GM21723 (cell line): ENCODE data around the gene IL1RL1.

Source experiments
- ATAC-seq: cut with Tn5 transposase; IDR thresholded peaks from one replicate; pipeline ENCODE4 v1.9.1; 2021; ENCODE audit warnings: mild to moderate bottlenecking, moderate library complexity; ENCODE audit not compliant: unreplicated experiment

IL1RL1 gene

DNA sequence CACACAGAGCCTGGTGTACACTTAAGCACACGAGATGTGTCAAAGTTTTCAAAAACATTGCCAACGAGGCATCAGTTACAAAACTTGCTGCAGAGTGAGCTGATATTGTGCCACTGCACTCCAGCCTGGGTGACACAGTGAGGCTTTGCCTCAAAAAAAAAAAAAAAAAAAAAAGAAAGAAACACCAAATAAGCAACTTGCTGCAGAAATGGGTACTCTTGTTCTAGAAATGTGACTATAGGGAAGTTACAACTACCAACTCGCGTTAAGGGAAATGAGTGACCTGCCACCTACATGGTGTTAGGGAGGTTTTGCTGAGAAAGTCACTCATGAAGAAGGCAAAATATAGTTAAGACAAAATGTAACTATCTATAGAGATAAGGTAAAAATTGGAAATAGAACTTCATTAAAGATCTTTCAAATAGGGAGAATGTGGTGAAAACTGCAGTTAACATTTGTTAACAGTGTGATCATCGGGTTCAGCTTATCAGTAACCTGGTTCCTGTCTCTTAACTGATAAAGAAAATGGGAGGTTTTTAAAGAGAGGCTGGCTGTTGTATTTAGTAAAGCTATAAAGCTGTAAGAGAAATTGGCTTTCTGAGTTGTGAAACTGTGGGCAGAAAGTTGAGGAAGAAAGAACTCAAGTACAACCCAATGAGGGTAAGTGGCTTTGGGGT, at the start of gene IL1RL1:
Gene IL1RL1, plus strand, starts transcription at position 600 of the 677 bp plus-strand sequence. CDS start 26,702 bp downstream, outside the sequence.
- ATAC-seq = no peak

DNA sequence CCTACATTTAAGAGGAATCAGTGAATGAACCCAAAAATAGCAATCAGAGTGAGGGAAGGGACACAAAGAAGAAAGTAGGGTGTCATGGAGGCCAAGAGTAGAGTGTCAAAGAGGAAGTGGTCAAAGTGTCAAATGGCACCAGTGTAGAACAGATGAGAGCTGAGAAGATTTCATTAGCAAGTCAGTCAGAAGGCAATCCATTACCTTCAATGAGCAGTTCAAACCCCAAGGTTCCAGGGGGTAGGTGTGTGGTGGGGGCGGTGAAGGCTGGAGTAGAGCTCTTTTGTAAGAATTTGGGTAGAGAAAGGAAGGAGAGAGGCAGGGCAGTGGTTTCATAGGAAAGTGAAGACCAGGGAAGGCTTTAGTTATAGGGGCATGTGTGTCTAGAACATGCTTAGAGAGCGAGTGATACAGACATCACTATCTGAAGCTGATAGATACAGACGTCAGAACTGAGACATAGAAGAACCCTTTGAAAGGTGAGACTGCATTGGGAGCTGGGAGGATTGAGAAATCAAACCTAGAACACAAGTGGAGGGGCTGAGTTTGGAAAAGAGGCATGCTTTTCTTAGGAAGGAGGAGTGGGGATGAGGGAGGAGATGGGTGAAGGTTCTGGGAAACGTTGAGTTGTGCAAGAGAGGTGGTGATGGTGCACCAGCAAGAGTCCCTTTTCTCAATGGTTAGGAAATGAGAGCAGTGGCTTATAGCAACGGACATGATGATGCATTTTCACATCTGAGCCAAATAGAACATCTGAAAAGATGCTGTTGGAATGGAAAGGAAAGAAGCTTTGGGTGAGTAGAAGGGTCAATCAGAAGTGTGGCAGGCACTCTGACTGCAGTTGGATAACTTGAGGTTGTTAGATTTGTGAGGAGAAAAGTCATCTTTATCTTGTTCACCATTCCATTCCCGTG, 48.9 kb upstream of the IL1RL1 start:
- no peak for ATAC-seq

DNA sequence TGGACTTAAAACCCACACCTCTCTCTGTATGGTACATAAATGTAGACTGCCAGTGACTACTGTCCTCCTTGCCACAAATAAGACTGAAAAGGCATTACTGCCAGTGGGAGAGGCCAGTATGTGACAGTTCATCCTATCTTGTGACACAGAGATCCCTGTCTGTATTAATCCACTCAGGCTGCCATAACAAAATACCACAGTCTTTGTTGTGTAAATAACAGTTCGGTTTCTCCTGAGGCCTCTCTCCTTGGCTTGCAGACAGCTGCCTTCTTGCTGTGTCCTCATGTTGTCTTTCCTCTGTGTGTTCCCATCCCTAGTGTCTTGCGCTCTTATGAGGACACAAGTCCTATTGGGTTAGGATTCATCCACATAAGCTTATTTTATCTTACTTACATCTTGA, 46.4 kb upstream of the IL1RL1 start:
- ATAC-seq = no peak

DNA sequence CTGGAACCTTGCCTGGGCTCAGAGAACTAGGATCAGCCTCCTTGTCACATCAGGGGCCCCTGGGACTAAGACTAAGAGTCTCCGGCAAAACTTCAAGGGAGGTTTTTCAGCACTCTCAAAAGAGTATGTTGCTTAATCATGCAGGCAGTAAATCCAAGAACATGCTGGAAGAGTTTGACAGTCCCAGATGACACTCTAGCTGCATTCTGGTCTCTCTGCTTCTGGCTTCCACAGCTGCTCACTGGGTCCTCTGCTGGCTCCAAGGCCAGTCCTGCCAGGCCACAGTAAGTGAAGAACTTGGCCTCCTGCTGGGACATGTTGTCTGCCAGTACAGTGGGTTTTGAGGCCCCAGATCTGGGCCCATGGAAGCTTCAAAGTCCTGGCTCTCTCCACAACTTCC, 45.2 kb upstream of the IL1RL1 start:
- ATAC-seq = no peak

DNA sequence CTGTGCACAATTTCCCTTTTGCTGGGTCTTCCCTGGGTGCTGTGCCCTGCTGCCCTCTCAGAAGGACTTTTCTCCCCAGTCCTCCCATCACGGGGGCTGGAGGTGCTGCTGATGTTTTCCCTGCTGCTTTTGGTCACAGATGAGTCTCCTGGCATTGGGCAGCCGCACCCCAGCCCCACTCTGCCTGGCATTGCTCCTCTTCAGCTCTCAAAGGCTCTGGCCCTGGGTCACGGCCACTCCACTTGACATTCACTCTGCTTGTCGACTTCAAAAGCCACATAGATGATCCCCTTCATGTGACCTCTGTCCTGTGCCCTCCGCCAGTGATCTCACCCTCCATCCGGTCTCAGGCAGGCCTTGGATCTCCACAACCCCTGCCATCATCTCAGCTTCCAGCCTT, 43.6 kb upstream of the IL1RL1 start:
- no peak for ATAC-seq

DNA sequence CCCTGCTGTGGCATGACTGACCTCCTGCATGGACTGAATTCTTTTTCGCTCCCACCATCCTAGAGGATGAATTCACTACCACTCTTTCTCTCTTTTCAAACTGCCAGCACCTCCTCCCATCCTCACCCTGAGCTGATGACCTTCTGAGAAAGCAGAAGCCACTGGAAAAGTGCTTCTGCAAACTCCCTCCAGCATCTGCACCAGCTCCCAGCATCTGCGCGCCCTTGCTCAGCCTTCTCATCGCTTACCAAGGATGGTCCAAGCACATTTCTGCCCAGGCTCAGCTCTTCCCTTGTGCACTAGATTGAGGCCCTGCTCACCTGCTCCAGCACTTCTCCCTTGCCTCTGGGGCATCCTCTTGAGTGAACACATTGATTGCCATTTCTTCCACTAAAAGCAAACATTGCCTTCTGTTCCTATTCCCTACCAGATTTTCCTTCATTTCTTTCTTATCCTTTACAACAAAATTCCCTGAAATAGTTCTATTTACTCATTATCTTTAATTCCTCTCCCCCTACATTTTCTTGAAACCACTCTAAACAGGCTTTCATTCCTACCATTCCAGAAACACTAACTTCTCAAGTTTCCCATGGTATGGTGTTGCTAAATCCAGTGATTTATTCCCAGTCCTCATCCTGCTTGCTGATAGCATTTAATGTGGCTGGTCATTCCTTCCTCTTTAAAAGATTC, 42.7 kb upstream of the IL1RL1 start:
- no peak for ATAC-seq

DNA sequence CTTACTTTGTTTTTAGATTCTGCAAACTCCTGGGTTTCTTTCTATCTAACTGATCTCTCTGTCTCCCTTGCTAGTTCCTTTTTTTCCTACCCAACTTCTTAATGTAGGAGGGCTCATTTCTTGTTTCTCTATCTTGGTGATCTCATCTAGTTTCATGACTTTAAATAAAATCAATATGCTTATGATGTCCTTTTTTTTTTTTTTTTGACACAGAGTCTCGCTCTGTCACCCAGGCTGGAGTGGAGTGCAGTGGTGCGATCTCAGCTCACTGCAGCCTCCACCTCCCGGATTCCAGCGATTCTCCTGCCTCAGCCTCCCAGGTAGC, 42.2 kb upstream of the IL1RL1 start:
- no peak for ATAC-seq

DNA sequence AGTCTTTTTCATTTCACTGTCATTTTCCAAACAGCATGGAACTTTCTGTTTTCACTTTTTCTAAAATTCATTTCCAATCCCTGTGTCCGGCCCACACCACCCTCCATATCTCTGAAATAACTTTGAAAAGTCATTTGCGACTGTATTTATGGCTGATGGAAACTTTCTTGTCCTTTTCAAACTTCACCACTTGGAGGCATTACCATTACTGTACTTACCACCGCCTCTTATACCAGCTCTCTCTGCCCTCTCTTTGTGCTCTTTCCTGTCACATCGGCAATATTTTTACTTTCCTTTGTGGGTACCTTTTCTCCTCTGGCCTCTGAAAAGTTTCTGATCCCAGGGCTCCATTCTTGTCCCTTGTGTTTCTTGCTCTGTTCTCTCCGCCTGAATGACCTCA, 39.5 kb upstream of the IL1RL1 start:
- ATAC-seq = no peak

DNA sequence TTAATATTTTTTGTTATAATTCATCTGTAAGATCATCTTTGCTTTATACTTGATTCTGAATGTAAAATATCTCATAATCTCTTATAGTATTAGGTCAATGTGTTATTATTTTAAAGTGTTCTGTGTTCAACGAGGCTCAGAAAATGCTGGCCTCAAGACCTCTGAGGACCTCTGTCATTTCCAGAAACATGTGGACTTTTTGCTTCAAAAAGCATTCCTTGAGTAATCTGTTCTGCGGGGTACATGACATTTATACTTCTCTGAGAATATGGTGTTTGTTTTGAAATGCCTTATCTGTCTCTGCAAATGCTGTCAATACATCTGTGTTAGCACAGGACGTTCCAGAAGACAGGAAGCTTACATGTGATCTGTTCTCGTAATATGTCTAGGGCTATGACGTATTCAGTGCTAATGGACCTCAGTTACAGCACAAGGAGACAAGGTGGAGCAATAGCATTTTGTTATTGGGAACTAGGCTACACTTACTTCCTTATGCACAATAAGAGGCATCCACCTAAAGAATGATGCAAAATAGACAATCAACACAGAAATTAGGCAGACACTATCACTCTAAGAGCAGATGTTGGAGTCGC, 37.6 kb upstream of the IL1RL1 start:
- ATAC-seq = no peak

DNA sequence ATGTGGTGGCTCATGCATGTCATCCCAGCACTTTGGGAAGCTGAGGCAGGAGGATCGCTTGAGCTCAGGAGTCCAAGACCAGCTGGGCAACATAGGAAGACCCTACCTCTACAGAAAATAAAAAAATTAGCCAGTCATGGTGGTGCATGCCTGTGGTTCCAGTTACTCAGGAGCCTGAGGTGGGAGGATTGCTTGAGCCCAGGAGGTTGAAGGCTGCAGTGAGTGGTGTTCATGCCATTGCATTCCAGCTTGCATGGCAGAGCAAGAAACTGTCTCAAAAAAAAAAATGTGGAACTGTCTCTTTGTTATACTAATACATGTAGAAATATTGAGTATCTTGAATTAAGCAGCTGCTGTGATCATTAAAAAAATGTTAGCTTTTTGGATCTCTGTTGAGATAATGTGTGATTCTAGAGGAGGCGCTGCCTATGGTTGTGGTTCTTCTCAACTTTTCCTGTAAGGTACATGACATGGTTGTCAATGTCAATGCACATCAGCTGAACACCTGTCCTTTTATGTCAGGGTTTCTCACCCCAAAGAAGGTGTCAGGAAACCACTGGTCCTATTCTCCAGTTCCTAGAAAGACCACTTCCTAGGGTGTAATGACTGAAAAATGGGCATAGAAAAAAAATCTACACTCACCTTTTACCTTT, 34.7 kb upstream of the IL1RL1 start:
- ATAC-seq = no peak

DNA sequence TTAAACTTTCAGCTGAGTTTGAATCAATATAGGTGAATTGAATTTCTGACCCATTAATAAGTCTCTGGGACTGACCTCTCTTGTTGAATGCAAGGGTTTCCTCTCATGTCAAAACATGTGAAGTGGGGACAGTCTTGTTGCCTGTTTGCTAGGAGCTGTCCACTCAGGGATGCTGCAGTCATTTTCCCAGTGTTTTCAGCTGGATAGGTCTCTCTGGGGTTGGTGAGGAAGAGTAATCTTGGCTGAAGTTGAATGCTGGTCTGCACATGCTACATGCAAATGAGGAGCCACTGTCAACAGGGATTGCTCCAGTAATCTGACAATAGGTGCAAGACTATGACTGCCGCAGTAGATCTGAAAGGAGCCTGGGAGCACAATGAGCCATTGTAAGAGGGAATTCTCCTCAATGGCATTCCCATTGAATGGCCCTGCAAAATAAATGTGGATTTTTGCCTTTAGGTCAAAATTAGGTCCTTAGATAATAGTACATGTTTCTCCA, 34.1 kb upstream of the IL1RL1 start:
- no peak for ATAC-seq

DNA sequence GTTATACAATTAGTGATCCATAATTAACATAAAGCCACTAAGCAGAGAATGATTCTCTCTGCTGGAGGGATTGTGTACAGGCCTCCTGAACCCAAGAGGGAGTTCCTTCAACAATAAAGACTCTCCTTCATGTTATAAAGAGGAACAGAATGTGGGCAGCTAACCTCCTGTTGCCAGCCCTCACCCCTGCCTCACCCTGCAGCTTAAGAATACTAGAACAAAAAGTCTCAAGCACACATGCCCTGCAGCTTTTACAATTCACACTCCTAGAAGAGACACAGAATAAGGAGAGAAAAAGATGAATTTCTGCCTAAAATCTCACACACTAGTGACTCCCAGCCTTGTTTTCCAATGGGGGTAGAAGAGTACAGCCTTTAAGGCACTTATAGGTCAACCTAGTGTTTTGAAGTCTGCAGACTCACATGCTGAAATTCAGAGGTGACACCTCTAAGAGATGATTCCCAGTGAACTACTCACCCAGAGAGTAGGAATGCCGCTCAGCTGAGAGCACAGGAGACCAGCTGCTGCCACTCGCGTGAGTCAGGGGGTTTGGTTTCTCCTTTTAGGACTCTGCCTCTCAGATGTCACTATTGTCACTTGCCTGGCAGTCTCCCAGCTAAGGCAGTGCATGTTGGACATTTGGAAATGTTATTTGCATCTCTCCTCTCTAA, 32.5 kb upstream of the IL1RL1 start:
- ATAC-seq = no peak

DNA sequence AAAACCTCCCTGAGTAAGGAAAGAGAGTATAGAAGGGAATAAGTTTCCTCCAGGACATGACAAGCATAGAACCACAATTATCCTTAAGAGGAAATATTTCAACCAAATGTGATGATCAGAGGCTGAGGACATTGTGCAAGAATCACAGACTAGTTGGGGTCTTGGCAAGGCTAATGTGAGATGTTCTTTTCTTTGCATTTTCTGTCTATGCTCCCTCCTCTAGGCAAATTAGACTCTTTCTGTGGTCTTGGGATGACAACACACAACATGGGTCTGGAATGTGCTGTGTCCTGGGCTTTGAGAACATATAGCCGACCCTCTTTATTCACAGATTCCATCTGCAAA, 32.0 kb upstream of the IL1RL1 start:
- no peak for ATAC-seq

DNA sequence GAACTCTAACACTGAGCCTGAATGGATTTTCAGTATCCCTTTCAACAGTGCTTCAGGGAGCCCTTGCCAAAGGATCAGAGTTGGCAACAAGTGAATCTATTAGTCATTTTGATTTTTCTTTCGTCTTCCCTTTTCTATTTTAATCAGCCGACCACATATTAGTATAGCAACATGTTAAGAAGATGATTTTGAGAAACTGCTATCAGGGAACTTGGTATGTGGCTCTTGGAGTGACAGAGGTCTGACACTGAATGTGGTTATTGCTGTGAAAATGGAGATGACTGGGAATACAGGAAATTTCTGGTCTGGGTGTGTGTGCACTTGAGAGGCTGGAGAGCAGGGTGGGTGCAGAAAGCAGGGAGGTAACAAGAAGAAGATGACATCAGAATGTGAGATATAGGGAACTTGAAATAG, 28.7 kb upstream of the IL1RL1 start:
- no peak for ATAC-seq

DNA sequence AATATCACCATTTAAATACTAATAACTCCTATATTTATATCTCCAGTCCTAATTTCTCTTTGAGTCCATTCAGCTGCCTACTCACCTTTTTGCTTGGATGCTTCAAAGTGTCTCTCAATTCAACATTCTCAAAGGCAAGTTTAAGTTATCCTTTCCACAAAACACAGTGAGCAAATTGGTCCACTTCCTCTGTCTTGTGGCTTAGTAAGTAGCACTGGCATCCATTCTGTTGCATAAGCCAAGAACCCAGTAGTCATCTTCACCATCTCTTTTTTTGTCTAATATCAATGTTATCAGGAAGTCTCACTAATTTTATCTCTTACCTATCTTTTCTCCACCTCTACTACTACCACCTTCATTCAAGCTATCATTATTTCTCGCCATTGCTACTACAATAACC, 27.4 kb upstream of the IL1RL1 start:
- no peak for ATAC-seq

DNA sequence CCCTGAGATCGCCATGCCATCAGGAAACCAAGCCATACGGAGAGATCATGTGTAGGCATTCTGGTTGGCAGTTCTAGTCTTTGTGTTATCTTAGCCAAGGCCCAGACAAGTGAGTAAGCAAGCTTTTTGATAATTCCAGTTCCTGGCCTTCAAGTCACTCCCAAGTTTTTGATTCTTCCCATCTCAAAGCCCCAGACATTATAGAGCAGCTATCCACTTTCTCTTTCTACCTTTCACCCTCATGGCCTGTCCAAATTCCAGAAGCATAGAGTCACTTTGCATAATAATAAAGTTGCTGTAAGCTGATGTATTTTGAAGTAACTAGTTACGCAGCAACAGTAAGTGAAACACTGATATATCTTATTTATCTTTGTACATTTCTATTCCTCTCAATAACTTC, 26.8 kb upstream of the IL1RL1 start:
- no peak for ATAC-seq

DNA sequence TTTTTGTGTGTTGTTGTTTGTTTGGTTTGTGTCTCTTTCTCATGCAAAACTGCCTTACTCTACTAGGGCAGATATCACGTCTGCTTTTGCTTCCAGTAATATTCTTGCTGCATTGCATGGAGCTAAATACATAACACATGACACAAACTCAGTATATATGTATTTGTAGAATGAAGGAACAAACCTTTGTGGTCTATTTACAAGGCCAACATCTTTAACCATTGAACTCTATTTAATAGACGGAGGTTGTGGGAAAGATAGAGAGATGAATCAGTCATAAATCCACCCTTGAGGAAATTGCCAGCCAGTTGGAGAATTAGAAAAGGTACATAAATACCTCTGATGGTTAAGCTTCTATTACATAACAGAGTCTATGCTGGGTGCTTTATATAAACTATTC, 26.0 kb upstream of the IL1RL1 start:
- ATAC-seq = no peak

DNA sequence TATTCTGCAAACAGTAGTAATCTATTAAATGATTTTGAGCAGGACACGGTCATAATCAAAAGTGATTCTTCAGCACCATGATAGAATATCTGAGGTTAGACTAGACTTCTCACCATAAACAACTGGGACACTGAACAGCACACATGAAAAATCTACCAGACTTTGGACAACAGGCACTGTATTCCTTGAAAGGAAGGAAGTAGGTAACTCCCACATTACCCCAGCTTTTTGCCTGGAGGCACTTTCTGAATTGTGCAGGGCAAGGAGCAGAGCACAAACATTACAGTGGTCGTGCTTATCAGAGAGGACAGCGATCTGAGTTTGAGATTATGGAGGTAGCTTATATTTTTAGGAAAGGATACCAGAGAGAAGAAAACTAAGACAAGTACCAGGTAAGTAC, 25.3 kb upstream of the IL1RL1 start:
- ATAC-seq = no peak

DNA sequence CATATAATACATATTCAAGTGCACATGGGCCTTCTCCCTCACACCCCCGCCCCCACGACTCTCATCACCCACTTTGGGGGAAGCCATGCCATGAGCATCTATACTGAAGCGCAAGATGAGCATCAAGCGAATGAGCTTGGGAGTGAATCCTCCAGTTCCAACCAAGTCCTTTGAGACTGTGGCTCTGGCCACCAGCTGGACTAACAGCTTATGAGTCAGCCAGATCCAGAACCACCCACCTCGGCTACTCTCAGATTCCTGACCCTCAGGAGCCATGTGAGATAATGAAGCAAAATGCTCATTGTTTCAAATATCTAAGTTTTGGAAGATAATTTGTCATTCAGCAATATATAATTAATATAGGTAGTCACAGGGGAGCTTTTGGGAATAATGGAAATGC, 22.2 kb upstream of the IL1RL1 start:
- no peak for ATAC-seq

DNA sequence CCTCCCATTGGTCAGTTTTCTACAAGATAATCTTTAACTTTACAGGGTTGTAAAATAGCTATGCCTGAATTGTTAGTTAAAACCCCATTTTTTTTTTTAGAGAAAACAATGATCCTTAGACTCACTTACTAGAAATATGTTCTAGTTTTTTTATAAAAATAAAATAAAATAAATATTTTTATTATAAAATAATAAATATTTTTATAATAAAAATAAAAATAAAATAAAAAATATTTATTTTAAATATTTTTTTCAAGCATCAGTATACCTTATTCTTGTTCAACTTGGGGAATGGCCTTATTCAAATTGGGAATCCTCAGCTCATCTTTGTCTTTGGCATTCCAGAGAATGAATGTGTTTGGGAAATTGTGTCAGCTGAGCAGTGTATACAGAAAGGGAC, 20.8 kb upstream of the IL1RL1 start:
- ATAC-seq = no peak
